Measurements from ENCODE around the gene SNX25.

The SNX25 gene

DNA sequence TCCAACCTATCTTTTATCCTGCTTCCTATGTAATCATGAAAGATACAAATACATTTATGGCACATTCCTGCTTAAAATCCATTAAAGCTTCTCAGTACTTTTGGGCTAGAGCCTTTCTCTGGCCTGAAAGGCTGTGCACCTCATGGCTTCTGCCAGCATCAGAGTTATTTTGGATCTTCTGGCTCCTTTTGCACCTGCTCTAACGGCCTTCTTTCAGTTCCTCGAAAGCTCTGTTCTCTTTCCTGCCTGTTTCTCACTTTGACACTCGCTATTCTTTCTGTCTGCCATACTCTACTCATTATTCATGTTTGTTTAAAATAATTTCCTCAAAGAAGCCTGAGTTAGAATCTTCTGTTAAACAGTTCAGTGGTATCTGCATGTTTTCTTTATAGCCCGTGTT lies 100.4 kb downstream of the SNX25 start:
- no peaks in the 10 kb centered on the region for H3K9me3 ChIP-seq (ENCODE audit: control insufficient read depth, insufficient read depth, low read depth, low read length)
- TF ChIP-seq ZSCAN30 (tag by site-specific recombination; IDR thresholded peaks at IDR 0.05) (no peak), ZNF837 (tag by site-specific recombination; IDR thresholded peaks at IDR 0.05) (no peak), ZNF600 (tag by site-specific recombination; IDR thresholded peaks at IDR 0.05) (no peak), ZNF133 (tag by site-specific recombination; IDR thresholded peaks at IDR 0.05) (no peak), BCL11B (tag by site-specific recombination; IDR thresholded peaks at IDR 0.05; ENCODE audit: low read depth) (no peak), SALL2 (tag by site-specific recombination; IDR thresholded peaks at IDR 0.05; ENCODE audit: borderline replicate concordance) (no peak), ZNF670 (tag by site-specific recombination; IDR thresholded peaks at IDR 0.05; ENCODE audit: low read depth) (no peak)
- TF ChIP-seq, protein P1, sequence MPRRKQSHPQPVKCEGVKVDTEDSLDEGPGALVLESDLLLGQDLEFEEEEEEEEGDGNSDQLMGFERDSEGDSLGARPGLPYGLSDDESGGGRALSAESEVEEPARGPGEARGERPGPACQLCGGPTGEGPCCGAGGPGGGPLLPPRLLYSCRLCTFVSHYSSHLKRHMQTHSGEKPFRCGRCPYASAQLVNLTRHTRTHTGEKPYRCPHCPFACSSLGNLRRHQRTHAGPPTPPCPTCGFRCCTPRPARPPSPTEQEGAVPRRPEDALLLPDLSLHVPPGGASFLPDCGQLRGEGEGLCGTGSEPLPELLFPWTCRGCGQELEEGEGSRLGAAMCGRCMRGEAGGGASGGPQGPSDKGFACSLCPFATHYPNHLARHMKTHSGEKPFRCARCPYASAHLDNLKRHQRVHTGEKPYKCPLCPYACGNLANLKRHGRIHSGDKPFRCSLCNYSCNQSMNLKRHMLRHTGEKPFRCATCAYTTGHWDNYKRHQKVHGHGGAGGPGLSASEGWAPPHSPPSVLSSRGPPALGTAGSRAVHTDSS (tag by site-specific recombination; IDR thresholded peaks at IDR 0.05) = no peak
- TF ChIP-seq, protein P2, sequence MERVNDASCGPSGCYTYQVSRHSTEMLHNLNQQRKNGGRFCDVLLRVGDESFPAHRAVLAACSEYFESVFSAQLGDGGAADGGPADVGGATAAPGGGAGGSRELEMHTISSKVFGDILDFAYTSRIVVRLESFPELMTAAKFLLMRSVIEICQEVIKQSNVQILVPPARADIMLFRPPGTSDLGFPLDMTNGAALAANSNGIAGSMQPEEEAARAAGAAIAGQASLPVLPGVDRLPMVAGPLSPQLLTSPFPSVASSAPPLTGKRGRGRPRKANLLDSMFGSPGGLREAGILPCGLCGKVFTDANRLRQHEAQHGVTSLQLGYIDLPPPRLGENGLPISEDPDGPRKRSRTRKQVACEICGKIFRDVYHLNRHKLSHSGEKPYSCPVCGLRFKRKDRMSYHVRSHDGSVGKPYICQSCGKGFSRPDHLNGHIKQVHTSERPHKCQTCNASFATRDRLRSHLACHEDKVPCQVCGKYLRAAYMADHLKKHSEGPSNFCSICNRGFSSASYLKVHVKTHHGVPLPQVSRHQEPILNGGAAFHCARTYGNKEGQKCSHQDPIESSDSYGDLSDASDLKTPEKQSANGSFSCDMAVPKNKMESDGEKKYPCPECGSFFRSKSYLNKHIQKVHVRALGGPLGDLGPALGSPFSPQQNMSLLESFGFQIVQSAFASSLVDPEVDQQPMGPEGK (tag by site-specific recombination; IDR thresholded peaks at IDR 0.05) = no peak
- TF ChIP-seq, protein P3, sequence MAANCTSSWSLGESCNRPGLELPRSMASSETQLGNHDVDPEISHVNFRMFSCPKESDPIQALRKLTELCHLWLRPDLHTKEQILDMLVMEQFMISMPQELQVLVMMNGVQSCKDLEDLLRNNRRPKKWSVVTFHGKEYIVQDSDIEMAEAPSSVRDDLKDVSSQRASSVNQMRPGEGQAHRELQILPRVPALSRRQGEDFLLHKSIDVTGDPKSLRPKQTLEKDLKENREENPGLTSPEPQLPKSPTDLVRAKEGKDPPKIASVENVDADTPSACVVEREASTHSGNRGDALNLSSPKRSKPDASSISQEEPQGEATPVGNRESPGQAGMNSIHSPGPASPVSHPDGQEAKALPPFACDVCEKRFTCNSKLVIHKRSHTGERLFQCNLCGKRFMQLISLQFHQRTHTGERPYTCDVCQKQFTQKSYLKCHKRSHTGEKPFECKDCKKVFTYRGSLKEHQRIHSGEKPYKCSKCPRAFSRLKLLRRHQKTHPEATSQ (tag by site-specific recombination; IDR thresholded peaks at IDR 0.05) = no peak
- H3K4me1 ChIP-seq (ENCODE audit: control insufficient read depth, insufficient read depth, low read length) = no peaks in the 10 kb centered on the region
- CTCF ChIA-PET = interaction anchor here (1.4 kb wide), 1 partner anchor 93 kb away, joined by 4 read pairs; no protein-coding TSS in a partner anchor
- H3K27ac ChIP-seq (ENCODE audit: extremely low read depth, low read depth, low read length) = no peak overlapping the region
- H3K36me3 ChIP-seq (ENCODE audit: control insufficient read depth in 2 of 2, insufficient read depth in 1 of 2, low read length in 2 of 2) = peaks cover 10 to 60% of the 10 kb centered on the region in 2 experiments
- H3K4me3 ChIP-seq (ENCODE audit: low read depth, low read length) = no peak overlapping the region
- POLR2A ChIA-PET = no interaction called here

DNA sequence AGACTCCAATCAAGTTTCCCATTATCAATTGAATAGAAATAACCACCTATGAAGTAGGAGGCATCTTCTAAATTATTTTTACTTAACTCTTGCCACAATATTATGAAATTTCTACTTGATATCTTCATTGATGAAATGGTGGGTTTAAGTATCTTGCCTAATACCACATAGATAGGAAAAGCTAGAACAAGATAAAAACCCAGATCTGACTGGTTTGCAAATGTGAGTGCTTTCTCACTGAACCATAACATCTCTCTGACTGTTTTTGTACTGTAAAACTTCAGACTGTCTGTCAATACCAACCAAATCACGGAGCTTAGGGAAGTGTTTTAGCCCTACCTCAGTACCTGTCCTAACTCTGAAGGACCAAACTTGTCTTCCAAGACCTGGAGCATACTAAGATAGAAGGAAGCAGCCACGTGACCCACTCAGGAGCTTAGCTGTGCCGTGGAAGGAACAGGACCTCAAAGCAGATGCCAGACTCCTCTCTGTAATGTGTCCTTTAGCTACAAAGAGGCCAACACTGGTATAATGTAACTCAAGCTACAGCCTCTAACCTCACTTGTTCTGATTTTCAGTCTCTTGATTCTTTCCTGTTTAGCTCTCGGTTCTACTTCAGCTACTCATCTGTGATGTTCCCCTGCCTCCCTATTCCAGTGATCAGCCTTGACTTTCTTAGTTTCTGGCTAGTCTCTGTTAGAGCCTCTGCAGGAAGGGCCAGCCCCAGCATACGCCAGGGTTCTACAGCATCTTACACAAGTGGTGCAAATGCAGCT lies 101.9 kb downstream of the SNX25 start:
- Histone ChIP-seq H3K27ac (ENCODE audit: extremely low read depth, low read depth, low read length) (no peak overlapping the region), H3K4me3 (ENCODE audit: low read depth, low read length) (no peak overlapping the region), H3K4me1 (ENCODE audit: control insufficient read depth, insufficient read depth, low read length) (no peaks in the 10 kb centered on the region), H3K36me3 (ENCODE audit: control insufficient read depth in 2 of 2, insufficient read depth in 1 of 2, low read length in 2 of 2) (peaks cover 10 to 65% of the 10 kb centered on the region in 2 experiments), H3K9me3 (ENCODE audit: control insufficient read depth, insufficient read depth, low read depth, low read length) (no peaks in the 10 kb centered on the region)
- TF ChIP-seq, protein P4, sequence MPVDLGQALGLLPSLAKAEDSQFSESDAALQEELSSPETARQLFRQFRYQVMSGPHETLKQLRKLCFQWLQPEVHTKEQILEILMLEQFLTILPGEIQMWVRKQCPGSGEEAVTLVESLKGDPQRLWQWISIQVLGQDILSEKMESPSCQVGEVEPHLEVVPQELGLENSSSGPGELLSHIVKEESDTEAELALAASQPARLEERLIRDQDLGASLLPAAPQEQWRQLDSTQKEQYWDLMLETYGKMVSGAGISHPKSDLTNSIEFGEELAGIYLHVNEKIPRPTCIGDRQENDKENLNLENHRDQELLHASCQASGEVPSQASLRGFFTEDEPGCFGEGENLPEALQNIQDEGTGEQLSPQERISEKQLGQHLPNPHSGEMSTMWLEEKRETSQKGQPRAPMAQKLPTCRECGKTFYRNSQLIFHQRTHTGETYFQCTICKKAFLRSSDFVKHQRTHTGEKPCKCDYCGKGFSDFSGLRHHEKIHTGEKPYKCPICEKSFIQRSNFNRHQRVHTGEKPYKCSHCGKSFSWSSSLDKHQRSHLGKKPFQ (tag by site-specific recombination; IDR thresholded peaks at IDR 0.05) = no peak
- TF ChIP-seq ZNF248 (tag by site-specific recombination; IDR thresholded peaks at IDR 0.05) = no peak
- CTCF ChIA-PET = interaction anchor here (1.4 kb wide), 1 partner anchor 95 kb away, joined by 4 read pairs; no protein-coding TSS in a partner anchor
- POLR2A ChIA-PET = no interaction called here

DNA sequence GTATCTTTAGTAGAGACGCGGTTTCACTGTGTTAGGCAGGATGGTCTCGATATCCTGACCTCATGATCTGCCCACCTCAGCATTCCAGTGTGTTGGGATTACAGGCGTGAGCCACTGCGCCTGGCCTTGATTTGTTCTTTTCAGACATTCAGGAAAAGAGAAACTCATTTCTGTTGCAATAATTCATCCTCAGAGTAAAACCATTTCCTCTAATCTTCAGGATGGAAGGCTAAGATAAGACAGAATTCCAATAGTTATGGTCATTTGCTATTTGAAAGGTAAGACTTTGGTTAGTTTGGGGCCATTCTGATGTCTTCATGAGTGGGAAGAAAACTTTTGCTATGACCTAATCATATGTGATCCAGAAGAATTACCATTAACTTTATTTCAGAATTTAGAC lies 103.3 kb downstream of the SNX25 start:
- H3K27ac ChIP-seq (ENCODE audit: extremely low read depth, low read depth, low read length) = no peak overlapping the region
- ChIA-PET POLR2A (no interaction called here), CTCF (no interaction called here)
- H3K9me3 ChIP-seq (ENCODE audit: control insufficient read depth, insufficient read depth, low read depth, low read length) = no peaks in the 10 kb centered on the region
- H3K4me3 ChIP-seq (ENCODE audit: low read depth, low read length) = no peak overlapping the region
- H3K36me3 ChIP-seq (ENCODE audit: control insufficient read depth in 2 of 2, insufficient read depth in 1 of 2, low read length in 2 of 2) = peaks cover 10 to 70% of the 10 kb centered on the region in 2 experiments
- H3K4me1 ChIP-seq (ENCODE audit: control insufficient read depth, insufficient read depth, low read length) = no peaks in the 10 kb centered on the region
- TF ChIP-seq ZNF37A (tag by site-specific recombination; IDR thresholded peaks at IDR 0.05) (no peak), ZNF544 (tag by site-specific recombination; IDR thresholded peaks at IDR 0.05) (no peak), ZNF621 (tag by site-specific recombination; IDR thresholded peaks at IDR 0.05) (no peak), OSR2 (tag by site-specific recombination; IDR thresholded peaks at IDR 0.05) (no peak)
- TF ChIP-seq, protein P5, sequence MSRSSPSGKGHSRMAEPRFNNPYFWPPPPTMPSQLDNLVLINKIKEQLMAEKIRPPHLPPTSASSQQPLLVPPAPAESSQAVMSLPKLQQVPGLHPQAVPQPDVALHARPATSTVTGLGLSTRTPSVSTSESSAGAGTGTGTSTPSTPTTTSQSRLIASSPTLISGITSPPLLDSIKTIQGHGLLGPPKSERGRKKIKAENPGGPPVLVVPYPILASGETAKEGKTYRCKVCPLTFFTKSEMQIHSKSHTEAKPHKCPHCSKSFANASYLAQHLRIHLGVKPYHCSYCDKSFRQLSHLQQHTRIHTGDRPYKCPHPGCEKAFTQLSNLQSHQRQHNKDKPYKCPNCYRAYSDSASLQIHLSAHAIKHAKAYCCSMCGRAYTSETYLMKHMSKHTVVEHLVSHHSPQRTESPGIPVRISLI (tag by site-specific recombination; IDR thresholded peaks at IDR 0.05) = no peak
